OCI-M2 (cell line): ENCODE measurements around the gene COL4A2.

Experiments used
- DNase-seq: peaks from one replicate; lab custom pipeline; 2025; ENCODE audit not compliant: unreplicated experiment; lab: John Stamatoyannopoulos, UW

COL4A2 gene

DNA sequence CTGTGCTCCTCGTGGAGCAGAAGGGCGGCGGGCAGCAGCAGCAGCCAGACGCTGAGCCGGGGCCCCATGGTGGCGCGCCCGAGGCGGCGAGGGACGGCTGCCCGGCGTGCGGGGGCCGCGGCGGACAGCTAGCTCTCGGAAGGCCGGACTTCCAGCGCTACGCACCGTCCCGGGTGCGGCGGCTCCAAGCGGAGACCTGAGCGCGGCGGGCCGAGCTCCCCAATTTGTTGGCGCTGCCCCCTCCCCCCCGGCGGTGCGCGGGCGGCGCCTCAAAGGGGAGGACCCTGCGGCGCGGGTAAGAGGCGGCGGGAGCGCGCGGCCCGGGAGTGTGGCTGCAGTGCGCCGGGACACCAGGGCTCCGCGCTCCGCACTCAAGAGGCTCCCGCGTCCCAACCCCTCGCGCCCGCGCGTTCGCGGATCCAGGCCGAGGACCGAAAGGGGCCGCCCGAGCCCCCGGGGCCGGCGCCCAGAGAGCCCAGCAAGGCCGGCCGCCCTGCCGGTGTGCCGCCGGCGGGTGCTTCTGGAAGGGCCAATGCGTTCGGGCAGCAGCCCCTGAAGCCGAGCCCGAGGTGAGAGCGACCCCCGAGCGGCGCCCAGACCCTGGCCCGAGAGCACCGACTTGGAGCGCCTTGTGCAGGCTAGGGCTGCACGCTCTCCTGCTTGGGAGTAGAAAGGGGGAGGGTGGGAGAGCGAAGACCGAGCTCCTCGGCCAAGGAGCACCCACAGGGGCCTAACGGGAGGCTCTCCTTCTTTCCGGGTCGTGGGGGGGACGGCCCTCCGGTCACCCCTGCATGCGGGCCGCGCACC is at the start of gene COL4A2, which contains the start of gene COL4A1:
Gene COL4A2, plus strand, starts transcription at position 325 of the 807 bp plus-strand sequence. CDS start 620 bp downstream, outside the sequence.
Gene COL4A1, minus strand, starts transcription at position 198 of the 807 bp plus-strand sequence. Its CDS starts 130 bp downstream, at position 68.
- no peak for DNase-seq

DNA sequence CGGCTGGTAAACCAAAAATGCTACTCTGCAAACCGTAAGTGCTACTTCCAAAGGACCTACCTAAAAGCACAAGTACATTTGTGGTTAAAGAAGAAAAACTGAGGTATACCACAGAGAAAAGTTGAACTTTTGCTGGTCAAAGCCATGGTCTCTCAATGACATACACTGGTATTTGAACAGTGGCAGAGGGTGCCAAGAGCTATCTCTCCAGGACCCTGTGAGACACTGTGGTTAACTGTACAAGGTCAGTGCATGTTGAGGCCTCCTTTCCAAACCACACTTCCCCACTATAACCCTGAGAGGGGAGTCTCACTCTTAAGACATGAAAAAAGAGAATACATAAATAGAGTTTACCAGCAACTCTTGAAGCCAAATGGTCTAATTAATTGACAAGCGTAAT is 49.7 kb upstream of the COL4A2 start:
- no peak for DNase-seq

DNA sequence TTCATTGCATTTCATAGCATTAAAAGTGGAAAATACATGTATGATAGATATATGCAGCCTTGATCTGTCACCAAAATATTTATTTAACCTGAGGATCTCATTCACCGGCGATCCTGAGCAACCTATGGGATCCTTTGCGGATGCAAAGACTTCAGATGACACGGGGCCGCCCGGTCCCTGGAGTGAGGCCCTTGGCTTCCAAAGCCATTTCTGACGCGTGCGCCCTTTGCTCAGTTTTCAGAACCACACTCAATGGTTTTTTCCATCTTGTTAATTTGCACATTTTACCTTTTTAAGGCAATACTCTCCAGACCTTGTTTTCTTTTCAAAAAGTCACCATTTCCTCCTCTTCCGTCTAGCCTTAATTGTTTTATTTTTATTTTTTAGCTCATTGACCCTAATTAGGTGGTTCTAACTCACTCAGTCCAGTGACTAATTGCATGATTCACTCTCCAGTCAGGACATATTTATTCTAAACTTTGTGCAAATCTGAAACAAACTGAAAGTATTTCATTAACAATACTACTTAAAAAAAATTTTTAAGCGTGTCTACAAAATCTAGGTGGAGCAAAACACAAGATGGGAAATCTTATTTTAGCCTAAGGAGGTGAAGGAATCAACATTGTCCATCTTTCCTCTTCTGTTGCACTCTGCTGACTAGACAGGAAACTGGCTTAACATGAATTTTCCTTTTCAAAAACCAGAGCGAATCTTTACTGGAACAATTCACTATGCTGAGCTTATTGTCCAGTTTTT is 48.0 kb upstream of the COL4A2 start:
- no peak for DNase-seq

DNA sequence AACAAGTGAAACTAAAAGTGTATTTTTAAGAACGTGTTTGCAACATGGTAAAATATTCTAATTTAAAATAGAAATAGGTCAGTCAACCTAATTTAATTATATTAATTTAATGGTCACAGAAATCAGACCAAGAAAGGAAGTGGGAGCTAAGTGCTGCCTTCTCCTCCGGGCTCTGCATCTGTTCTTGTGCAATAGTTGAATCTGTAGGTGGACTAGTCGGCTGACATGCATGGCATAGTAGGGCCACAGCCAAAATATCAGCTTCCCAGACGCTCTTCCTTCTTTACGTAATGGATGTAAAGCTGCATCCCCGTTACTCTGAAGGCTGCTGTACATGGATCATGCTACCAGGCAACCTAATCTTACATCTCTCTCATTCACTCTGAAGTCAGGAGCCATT is 47.4 kb upstream of the COL4A2 start:
- DNase-seq = no peak

DNA sequence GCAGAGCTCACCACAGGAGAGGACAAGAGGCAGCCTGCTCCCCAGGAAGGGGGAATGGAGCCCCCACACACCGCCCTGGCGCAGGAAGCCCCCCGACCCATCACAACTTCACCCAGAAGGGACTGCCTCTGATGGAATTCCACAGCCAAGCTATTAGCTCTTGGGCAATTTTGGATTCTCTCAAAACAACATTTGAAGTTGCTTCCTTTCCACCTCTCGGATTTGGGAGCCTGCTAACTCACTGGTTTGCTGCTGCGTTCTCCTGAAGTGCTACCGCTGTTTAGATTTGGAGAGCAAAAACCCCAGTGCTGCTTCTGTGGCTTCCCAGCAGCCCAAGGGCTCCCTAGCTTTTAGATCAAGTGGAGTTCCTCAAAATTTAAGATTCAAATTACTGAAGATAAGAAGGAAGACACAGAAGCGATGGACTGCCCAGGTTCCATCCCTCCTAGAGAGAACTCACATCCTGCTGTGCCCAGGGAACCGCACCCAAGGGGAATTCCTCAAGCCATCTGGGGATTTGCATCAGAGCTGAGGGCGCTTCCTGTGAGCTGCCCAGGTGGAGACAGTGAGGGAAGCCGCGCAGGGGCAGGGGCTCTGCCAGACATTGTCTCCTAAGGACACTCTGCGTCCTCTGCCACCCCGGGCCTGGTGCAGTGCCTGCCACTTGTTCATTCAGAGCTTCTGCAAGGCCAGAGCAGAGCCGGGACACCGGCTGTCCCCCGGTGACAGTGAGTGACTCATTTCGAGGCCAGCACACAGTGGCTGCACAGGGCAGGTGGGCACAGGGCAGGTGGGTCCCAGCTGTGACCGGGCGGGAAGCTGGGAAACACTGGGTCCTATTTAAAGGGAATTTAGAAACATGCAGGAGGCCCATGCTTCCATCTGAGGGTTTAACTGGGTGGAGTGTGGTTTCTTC is 45.7 kb upstream of the COL4A2 start:
- DNase-seq = no peak

DNA sequence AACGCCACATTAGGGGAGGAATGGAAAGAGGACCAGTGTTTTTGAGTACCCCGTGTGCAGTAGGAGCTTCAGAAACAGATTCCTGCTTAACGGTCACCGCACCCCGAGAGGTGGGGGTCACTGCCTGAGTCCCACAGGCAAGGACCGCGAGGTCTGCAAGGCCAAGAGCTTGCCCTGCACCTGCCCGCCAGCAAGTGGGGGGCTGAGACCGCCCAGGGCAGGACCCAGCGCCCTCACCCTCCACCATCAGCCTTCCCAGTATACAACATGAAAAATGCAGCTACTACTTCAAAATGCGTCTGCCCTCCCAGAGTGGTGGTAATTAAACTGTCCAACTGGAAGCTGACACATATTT is 45.0 kb upstream of the COL4A2 start:
- no peak for DNase-seq

DNA sequence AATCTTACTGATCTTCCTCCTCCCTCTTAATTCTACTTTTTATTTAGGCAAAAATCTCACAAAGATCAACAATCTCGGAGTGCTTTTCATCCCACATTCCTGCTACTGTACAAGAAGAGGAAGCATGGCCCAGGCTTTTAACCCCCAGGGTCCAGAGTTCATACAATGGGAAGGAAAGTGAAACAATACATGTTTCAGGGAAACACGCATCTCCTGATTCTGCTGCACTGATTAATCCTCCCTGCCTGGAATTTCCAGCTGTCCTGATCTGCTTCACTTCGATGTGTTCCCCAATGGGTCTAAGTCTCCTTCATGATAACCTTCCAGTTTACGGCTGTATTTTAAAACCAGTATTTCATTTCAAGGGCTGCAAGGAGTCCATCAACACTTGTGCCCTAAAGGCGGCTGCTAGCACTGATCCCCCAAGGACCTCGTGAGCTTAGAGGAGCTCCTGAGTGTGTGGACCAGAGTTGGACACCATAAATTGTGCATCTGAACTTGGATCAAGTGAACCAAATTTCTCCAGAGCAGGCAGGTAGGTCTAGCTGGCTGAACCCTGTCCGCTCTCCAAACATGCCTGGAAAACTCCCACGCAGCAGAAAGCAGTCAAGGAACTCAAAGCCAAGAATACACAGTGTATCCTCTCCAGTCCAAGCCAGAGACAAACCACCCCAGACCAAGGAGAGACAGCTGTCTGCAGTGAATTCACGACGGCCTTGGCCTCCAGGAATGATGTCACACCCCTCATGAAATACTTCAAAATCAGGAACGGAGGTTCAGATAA is 44.4 kb upstream of the COL4A2 start:
- DNase-seq = no peak

DNA sequence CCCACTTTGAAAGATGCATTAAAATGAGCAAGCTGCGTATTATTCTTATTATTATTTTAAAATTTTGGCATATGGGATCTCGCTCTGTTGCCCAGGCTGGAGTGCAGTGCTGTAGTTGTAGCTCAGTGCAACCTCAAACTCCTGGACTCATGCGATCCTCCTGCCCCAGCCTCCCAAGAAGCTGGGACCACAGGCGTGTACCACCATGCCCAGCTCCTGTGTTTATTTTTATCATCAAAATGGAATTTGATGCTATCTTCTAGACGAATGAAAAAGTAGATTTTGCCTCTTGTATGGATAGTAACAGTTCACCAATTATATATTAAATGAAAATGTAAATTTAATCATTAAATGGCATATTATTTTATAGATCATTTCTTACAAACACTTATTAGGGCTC is 43.7 kb upstream of the COL4A2 start:
- DNase-seq = no peak

DNA sequence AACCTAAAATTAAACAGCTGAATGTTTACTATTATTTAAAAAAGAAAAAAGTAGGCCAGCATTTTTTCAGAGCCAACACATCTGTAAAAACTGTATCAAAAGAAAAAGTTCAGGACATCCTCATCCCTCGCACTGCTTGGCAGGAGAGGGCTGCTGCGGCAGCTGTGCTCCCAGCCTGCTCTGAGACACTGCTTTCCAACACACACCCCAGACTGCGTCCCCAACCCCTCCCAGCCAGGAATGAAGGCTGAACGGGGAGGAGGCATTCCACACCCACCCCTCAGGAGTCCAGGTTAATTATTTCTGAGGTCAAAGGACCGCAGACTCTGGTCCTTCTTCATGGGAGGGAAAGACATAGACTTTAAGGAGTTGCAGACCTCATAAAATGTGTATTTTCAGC is 43.2 kb upstream of the COL4A2 start:
- DNase-seq = no peak

DNA sequence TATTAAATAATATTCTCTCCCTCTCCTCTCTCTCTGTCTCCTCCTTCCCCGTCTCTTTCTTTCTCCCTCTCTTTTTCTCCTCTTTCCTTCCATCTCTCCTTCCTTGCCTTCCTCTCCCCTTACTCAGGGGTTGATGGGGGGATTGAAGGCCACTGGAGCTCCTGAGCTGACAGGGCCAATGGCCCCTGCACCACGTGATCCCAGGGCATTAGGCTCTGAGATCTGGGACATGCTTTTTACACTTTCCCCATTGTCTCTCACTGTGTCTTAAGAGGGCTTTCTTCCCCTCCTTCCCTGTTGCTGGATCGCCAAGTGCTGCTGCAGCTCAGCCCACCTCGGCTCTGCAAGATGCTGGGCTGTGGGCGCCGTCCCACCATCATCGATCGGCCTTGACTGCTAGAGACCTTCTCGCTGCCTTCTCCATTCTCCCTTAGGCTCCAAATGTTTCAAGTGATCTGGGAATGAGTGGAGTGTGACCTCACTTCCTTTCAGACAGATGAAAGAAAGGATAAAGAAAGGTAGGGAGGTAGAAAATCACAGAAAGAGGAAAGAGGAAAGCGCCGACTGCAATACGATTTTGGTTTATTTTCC is 42.3 kb upstream of the COL4A2 start:
- DNase-seq = no peak

DNA sequence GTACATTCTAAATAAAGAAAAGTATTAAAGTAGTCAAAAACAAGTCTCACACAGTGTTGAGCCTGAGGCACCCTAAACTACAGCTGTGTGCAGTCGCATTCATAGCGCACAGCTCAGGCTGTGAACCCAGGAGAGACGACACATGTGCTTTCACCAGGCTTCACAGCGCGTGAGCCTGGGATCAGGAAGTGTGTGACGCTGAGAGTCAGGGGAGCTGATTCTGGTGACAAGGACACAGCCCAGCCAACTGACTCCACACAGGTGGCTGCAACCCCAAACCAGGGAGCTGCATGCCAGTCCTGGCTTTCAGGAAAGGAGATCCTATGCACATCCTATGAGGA is 41.8 kb upstream of the COL4A2 start:
- DNase-seq = no peak

DNA sequence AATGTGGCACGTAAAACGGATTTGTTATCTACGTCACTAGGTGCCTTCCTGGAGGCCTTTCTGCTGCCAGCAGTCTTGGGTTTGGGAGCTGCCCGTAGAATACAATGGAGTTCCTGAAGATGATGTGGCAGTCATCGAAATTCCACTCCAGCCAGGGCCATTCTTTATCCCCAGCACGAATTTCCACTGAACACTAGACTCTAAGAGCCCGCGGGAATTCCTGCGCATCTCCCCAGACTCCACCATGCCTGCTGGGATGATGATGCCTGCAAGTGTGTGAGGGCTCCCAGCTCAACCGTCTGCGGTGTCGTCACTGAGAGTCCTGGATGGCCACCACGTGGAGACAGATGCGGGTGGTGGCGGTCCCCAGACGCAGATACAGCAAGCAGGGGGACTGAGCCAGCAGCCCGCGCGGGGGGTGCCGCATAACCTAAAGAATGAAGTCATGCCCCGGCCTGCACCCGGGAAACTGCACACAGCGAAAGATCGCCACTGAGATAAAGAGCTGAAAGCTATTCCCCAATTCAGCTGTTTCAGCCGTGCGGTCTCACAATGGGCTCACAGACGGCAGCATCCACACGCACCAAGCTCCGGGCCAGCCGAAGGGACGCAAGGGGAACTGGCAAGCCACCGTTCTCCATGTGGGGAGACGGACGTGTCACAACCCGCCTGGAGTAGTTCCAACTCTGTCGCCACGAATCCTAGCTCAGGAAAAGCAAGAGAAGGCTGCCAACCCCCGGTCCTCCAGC is 41.2 kb upstream of the COL4A2 start:
- DNase-seq = no peak

DNA sequence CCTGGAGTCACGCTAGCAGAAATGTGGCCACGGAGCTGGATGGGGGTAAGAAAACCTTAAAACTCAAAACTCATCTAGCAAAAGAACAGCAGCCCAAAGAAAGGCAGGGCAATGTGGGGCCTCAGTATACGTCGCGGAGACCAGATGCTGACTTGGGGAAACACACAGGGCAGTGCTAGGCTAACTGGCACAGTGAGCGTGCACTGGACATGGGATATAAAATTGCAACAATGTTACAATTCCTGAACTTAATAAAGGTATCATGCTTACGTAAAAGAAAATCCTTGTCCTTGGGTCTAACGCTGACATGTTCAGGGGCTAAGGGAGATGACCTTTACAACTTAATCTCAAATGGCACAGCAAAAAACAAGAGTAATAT is 40.7 kb upstream of the COL4A2 start:
- no peak for DNase-seq

DNA sequence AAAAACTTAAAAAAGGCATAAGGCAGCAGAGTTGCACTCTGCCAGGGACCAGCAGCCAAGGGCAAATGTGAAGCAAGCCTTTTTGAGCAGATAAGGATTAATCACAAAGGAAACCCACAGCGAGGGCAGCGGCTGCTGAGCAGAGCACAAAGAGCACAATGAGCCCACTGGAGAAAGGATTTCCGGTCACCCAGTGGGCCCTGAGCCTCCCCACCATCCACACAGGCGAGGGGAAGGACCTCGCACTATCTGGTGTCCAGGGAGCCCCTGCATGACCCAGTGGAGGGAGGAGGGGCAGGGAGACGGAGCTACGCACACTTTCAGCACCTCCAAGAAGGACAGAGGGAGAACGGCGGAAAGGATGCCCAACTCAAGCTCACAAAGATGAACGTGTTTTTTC is 40.1 kb upstream of the COL4A2 start:
- no peak for DNase-seq

DNA sequence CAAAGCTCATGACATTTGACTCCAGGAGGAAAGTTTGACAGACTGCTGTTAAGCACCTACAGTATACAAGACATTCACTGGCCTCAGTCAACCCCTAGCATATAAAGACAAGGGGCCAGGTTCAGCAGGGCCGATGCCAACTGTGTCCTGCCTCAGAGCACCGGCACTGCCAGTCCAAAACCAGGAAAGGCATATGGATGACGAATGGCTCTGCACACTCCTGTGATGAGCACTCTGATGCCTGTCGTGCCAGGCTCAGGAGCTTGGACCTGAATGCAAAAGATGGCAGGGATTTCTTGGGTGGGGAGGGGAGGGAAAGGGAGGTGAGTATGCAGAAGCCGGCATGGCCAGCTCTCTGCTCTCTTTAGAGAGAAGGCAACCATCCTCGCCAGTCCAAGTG is 39.0 kb upstream of the COL4A2 start:
- no peak for DNase-seq

DNA sequence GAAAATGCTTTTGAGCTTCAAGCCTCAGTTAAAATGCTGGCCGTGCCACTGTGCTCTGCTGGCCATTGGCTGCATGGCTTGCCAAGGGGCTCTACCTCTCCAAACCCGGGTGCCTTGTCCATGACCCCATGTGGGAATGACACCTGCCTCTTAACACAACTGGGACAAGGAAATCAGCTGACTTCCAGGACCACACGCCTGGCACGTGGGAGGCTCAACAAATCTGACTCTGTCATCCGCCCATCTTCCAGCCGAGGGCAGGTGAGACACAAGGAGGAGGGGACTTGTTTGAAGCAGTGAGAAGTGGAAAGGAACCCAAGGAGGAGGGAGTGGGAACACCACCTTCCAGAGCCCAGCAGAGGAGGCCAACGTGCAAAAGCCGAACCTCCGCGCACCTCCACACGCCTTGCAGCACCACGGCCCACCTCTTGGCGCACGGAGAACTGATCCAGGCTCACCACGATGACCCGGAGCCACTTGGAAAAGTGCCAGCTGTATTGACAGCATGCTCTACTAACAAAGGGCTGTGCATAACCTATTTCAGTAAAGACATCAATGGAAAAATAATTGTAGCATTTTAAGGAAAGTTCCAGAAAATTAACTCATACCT is 38.4 kb upstream of the COL4A2 start:
- no peak for DNase-seq

DNA sequence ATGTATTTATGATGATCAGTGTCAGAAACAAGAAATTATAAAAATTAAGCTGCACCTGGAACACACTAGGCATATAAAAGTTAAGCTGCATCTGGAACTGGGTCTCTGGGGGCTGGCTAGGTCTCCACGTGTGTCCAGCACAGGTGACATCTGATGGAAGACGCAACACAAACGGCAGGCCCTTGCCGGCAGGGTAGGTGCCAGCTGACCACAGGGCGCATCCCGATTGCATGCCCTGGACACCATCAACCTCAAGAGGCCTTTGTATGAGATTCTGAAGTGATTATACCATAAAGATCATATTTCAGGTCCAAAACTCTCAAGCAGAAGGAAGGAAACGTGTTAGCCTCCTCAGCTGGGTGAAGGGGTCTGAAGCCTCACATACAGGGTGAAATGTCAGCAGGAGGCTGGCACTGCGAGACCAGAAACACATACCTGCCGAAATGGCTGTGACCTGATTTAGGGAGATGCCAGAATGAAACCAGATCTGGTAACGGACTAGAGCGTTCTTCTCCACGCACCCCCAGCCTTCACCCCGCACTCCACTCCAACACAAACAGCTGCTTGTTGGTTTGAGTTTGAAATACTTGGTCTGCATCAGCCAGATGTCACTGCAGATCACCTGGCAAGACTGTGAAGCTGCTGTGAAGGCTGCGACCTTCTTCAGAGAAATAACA is 37.4 kb upstream of the COL4A2 start:
- no peak for DNase-seq

DNA sequence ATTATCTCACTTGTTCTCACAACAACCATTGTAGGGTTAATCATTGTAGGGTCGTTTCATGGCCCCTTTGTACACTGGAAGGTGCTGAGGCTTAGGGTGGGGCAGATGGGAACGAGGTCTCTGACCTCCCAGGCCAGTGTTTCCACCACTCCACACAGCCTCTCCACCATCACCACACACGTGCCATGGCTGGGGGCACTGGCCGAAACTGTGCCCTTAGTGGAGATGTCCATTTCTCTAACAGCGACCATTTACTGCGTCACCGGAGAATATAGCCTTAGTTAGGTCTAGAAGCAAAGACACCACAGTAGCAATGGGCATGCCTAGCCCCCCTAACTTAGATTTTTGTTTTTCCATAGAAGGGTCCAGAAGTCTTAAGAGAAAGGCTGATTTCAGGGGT is 36.6 kb upstream of the COL4A2 start:
- DNase-seq = no peak

DNA sequence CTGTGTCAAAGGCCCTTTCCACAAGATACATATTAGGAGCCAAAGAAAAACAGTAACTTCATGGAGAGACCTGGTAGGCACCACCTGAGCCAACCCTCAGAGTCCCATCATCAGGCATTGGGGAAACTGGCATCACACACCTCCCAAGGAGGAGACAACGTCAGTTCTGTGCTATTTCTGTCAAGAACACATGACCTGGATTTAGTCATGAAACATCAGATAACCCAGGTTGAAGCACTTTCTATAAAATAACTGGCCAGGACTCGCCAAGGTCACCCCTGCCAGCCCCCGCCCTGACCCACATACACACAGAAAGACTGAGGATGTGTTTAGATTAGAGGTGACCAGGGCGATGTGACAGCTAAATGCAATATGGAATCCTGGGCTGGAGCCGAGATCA is 35.8 kb upstream of the COL4A2 start:
- no peak for DNase-seq
